Right cardiac atrium (tissue), 5 donors: ENCODE measurements around the gene THAP6. TPM values are rescaled to one million over a fixed set of nuclear protein-coding genes. Genes with fewer than 3 reads are reported as not detected.
"Not testable (repeated sequence)": the region's sequence is repeated elsewhere in the genome, so short reads cannot be mapped to it uniquely, and the experiment has no call there.

ENCODE experiments used
- ATAC-seq, 2 donors: fragments of 200-7000 bp; cut with Tn5 transposase; one replicate each; pipeline versions ENCODE4 v1.8.0 to v1.9.1; 2020; ENCODE audit warnings: moderate library complexity in 2 of 2, mild to moderate bottlenecking in 1 of 2
- DNase-seq, 3 donors: peaks; one replicate each; pipeline ENCODE4 v3.0.0-alpha.2; 2020
- H3K27ac ChIP-seq: one replicate; pipeline ENCODE4 v1.5.1; 2013; ENCODE audit warnings: mild to moderate bottlenecking, low read length, control low read depth, moderate library complexity
- H3K27me3 ChIP-seq: one replicate; pipeline ENCODE4 v1.6.1; 2013; ENCODE audit not compliant: control insufficient read depth, insufficient read depth
- H3K4me1 ChIP-seq: one replicate; pipeline ENCODE4 v1.6.1; 2013; ENCODE audit warnings: low read length; ENCODE audit not compliant: control insufficient read depth, insufficient read depth
- H3K4me3 ChIP-seq: one replicate; pipeline ENCODE4 v1.5.1; 2013; ENCODE audit warnings: low read length, control low read depth
- H3K9me3 ChIP-seq: one replicate; pipeline ENCODE4 v1.6.1; 2013; ENCODE audit warnings: low read length; ENCODE audit not compliant: control insufficient read depth
- WGBS: extraction: QIAGEN DNeasy Blood & Tissue Kit; methylation state at CpG from one replicate; pipeline ENCODE4 v1.1.7; 2013; 5-methylcytosine and 5-hydroxymethylcytosine counted together
- intact Hi-C, 4 donors: fragments of 100-400 bp; cut with DNase I; formaldehyde crosslinking; loops; one replicate each; pipeline versions ENCODE4 v1.11.0 to v1.14.0; 2022 to 2023
- polyA plus RNA-seq: library from polyadenylated mRNA; stranded (reverse); fragments of 200-250 nt; gene quantifications from one replicate; pipeline ENCODE4 v1.2.3, GENCODE V29; 2013
- total RNA-seq, 4 donors: library from RNA; stranded (reverse); fragmentation: NEBNext Ultra II Directional; extraction: Animal tissue kit (Norgen Biotek cat#: 25700); gene quantifications; one replicate each; pipeline ENCODE4 v1.2.1, GENCODE V29; 2021
- donor health status: healthy with polysubstance abuse.
- donor health status: DM: no; HTN: yes; CAD: no.
- donor health status: DM: no; HTN: no; CAD: no.
- donor health status: DM: no; HTN: yes; CAD: no; lungs with severe emphysema.
- donor health status: DM: yes; HTN: yes; CAD: no.

The THAP6 gene
- total and polyA plus RNA-seq, 5 donors = 8.5 to 21.7 (median 16.9) TPM

- intact Hi-C loops = no loop called here
- WGBS = 80% methylated on average over 1 of the region's 1 CpG
- Histone ChIP-seq H3K27me3 (no peaks in the 10 kb centered on the region), H3K4me3 (no peak overlapping the region), H3K27ac (no peak overlapping the region), H3K4me1 (no peaks in the 10 kb centered on the region), H3K9me3 (no peaks in the 10 kb centered on the region)
- DNase-seq (no peak), ATAC-seq (no peak)
Measured at GRCh38 chr4:75525086-75525485, 10.8 kb downstream of the THAP6 start.

GRCh38 chr4:75525910-75526309, 11.6 kb downstream of the THAP6 start:
- Histone ChIP-seq H3K9me3 (no peaks in the 10 kb centered on the region), H3K27me3 (no peaks in the 10 kb centered on the region), H3K4me1 (no peaks in the 10 kb centered on the region), H3K4me3 (no peak overlapping the region), H3K27ac (no peak overlapping the region)
- ATAC-seq (no peak), DNase-seq (no peak)
- 92% methylated on average over 1 of the region's 1 CpG for WGBS
- intact Hi-C loops = no loop called here

GRCh38 chr4:75527482-75527881, 13.2 kb downstream of the THAP6 start:
- ATAC-seq (no peak), DNase-seq (no peak)
- H3K9me3 ChIP-seq = no peaks in the 10 kb centered on the region
- no peak overlapping the region for H3K27ac ChIP-seq
- no peaks in the 10 kb centered on the region for H3K27me3 ChIP-seq
- no peaks in the 10 kb centered on the region for H3K4me1 ChIP-seq
- no peak overlapping the region for H3K4me3 ChIP-seq
- intact Hi-C loops = no loop called here

GRCh38 chr4:75530556-75531322, 16.5 kb downstream of the THAP6 start:
- WGBS = 91% methylated on average over 2 of the region's 2 CpGs
- DNase-seq (no peak), ATAC-seq (no peak)
- Histone ChIP-seq H3K9me3 (no peaks in the 10 kb centered on the region), H3K27ac (no peak overlapping the region), H3K27me3 (no peaks in the 10 kb centered on the region), H3K4me3 (no peak overlapping the region), H3K4me1 (no peaks in the 10 kb centered on the region)
- intact Hi-C loops = no loop called here

- H3K4me1 ChIP-seq, intact Hi-C loops, H3K4me3 ChIP-seq, H3K27me3 ChIP-seq, ATAC-seq, DNase-seq, H3K27ac ChIP-seq, H3K9me3 ChIP-seq: not testable (repeated sequence)
- 94% methylated on average over 7 of the region's 7 CpGs for WGBS
Measured at GRCh38 chr4:75531536-75532143, 17.4 kb downstream of the THAP6 start.

- H3K4me1 ChIP-seq, intact Hi-C loops, DNase-seq, H3K9me3 ChIP-seq, H3K27me3 ChIP-seq, H3K27ac ChIP-seq, ATAC-seq, H3K4me3 ChIP-seq: not testable (repeated sequence)
- 96% methylated on average over 4 of the region's 4 CpGs for WGBS
Measured at GRCh38 chr4:75533339-75533887, 19.1 kb downstream of the THAP6 start.

- ATAC-seq, DNase-seq, H3K9me3 ChIP-seq, H3K4me3 ChIP-seq, H3K4me1 ChIP-seq, H3K27ac ChIP-seq, H3K27me3 ChIP-seq, intact Hi-C loops: not testable (repeated sequence)
Measured at GRCh38 chr4:75533926-75534325, 19.7 kb downstream of the THAP6 start.

GRCh38 chr4:75537308-75537707, 23.0 kb downstream of the THAP6 start:
- DNase-seq, H3K4me1 ChIP-seq, H3K4me3 ChIP-seq, H3K27ac ChIP-seq, ATAC-seq, H3K9me3 ChIP-seq, intact Hi-C loops, H3K27me3 ChIP-seq: not testable (repeated sequence)
- 89% methylated on average over 6 of the region's 6 CpGs for WGBS

GRCh38 chr4:75542824-75543223, 28.6 kb downstream of the THAP6 start:
- H3K9me3 ChIP-seq = no peaks in the 10 kb centered on the region
- no peaks in the 10 kb centered on the region for H3K4me1 ChIP-seq
- DNase-seq (no peak), ATAC-seq (no peak)
- H3K27me3 ChIP-seq = no peaks in the 10 kb centered on the region
- H3K27ac ChIP-seq = no peak overlapping the region
- no peak overlapping the region for H3K4me3 ChIP-seq
- intact Hi-C loops = no loop called here

- H3K4me3 ChIP-seq, H3K9me3 ChIP-seq, H3K27ac ChIP-seq, H3K4me1 ChIP-seq, intact Hi-C loops, ATAC-seq, DNase-seq, H3K27me3 ChIP-seq: not testable (repeated sequence)
- WGBS = 89% methylated on average over 8 of the region's 8 CpGs
Measured at GRCh38 chr4:75544220-75544619, 29.9 kb downstream of the THAP6 start.

GRCh38 chr4:75544870-75545269, 30.6 kb downstream of the THAP6 start:
- intact Hi-C loops = no loop called here

More at GRCh38 chr4:75544870-75545269, 30.6 kb downstream of the THAP6 start:
- ATAC-seq (no peak), DNase-seq (no peak)
- Histone ChIP-seq H3K9me3 (no peaks in the 10 kb centered on the region), H3K27ac (no peak overlapping the region), H3K4me3 (no peak overlapping the region), H3K4me1 (no peaks in the 10 kb centered on the region), H3K27me3 (no peaks in the 10 kb centered on the region)
- 94% methylated on average over 3 of the region's 3 CpGs for WGBS
